Epithelial cell of proximal tubule (primary cell): Measurements from ENCODE around the gene MGME1. TPM values are rescaled to one million over a fixed set of nuclear protein-coding genes. Genes with fewer than 3 reads are reported as not detected.

Source experiments
- DNase-seq: peaks from one replicate; pipeline ENCODE4 v3.0.0-alpha.2; 2011; ENCODE audit warnings: low read depth
- H3K4me3 ChIP-seq: 2 replicates; pipeline ENCODE4 v1.5.1; 2011; ENCODE audit warnings: low read depth, mild to moderate bottlenecking, low read length
- CTCF ChIP-seq: conservative IDR thresholded peaks from 2 replicates; pipeline ENCODE4 v1.5.1; 2012; ENCODE audit warnings: low read depth, mild to moderate bottlenecking, low read length
- total RNA-seq: library from RNA; depleted of rRNA; stranded (reverse); fragments of >200 nt; gene quantifications from 2 replicates; pipeline ENCODE4 v1.2.3, GENCODE V29; 2015

The MGME1 gene
- total RNA-seq, 1 donor from 2014 or later: 15.2 TPM

- no peak for TF ChIP-seq CTCF
- H3K4me3 ChIP-seq: no peak overlapping the region
- DNase-seq: no peak
Measured at GRCh38 chr20:17992847-17993513, 24.2 kb downstream of the MGME1 start.

- DNase-seq: no peak
- H3K4me3 ChIP-seq: no peak overlapping the region
- no peak for TF ChIP-seq CTCF
Measured at GRCh38 chr20:17993546-17993945, 24.7 kb downstream of the MGME1 start.

- no peak for DNase-seq
- TF ChIP-seq CTCF: peak; percentile 97
- H3K4me3 ChIP-seq: no peak overlapping the region
Measured at GRCh38 chr20:17995967-17996819, 27.4 kb downstream of the MGME1 start.

- no peak for DNase-seq
- no peak for TF ChIP-seq CTCF
- no peak overlapping the region for H3K4me3 ChIP-seq
Measured at GRCh38 chr20:17998446-17998845, 29.6 kb downstream of the MGME1 start.

- DNase-seq: no peak
- TF ChIP-seq CTCF: no peak
- H3K4me3 ChIP-seq: no peak overlapping the region
Measured at GRCh38 chr20:17999566-17999965, 30.7 kb downstream of the MGME1 start.

GRCh38 chr20:18001131-18001921 is 32.5 kb downstream of the MGME1 start:
- DNase-seq: peak; percentile 62
- TF ChIP-seq CTCF: no peak
- no peak overlapping the region for H3K4me3 ChIP-seq
